Measurements from ENCODE around the gene AGMO.
"Not testable (repeated sequence)": the region's sequence is repeated elsewhere in the genome, so short reads cannot be mapped to it uniquely, and the experiment has no call there.

Gene AGMO

GRCh38 chr7:15554744-15555143, 7.1 kb downstream of the AGMO start:
- H3K9me3 Mint-ChIP-seq, result no peaks in the 10 kb centered on the region
- no peaks in the 10 kb centered on the region for H3K4me1 Mint-ChIP-seq
- no peak overlapping the region for H3K27ac Mint-ChIP-seq
- no peaks in the 10 kb centered on the region for H3K36me3 Mint-ChIP-seq
- DNase-seq (ENCODE audit: low spot score in 2 of 2) (no peak), ATAC-seq (ENCODE audit: low read depth) (no peak)
- no peaks in the 10 kb centered on the region for H3K27me3 Mint-ChIP-seq
- H3K4me3 Mint-ChIP-seq, result no peak overlapping the region

GRCh38 chr7:15554081-15554480, 7.7 kb downstream of the AGMO start:
- no peaks in the 10 kb centered on the region for H3K4me1 Mint-ChIP-seq

GRCh38 chr7:15547320-15547719, 14.5 kb downstream of the AGMO start:
- H3K27ac Mint-ChIP-seq; H3K27me3 Mint-ChIP-seq; H3K4me1 Mint-ChIP-seq; H3K36me3 Mint-ChIP-seq; H3K9me3 Mint-ChIP-seq; DNase-seq (ENCODE audit: low spot score in 2 of 2); ATAC-seq (ENCODE audit: low read depth); H3K4me3 Mint-ChIP-seq: not testable (repeated sequence)

More at GRCh38 chr7:15554081-15554480, 7.7 kb downstream of the AGMO start:
- Mint-ChIP-seq H3K9me3 (no peaks in the 10 kb centered on the region), H3K27me3 (no peaks in the 10 kb centered on the region), H3K27ac (no peak overlapping the region), H3K4me3 (no peak overlapping the region), H3K36me3 (no peaks in the 10 kb centered on the region)
- ATAC-seq (ENCODE audit: low read depth), result no peak
- no peak for DNase-seq (ENCODE audit: low spot score in 2 of 2)

- Mint-ChIP-seq H3K4me3 (no peak overlapping the region), H3K4me1 (no peaks in the 10 kb centered on the region), H3K36me3 (no peaks in the 10 kb centered on the region), H3K27ac (no peak overlapping the region), H3K27me3 (no peaks in the 10 kb centered on the region), H3K9me3 (no peaks in the 10 kb centered on the region)
- ATAC-seq (ENCODE audit: low read depth) (no peak), DNase-seq (ENCODE audit: low spot score in 2 of 2) (no peak)
These were observed 15.5 kb downstream of the AGMO start for GRCh38 chr7:15546272-15546792.

GRCh38 chr7:15544050-15544449, 17.8 kb downstream of the AGMO start:
- Mint-ChIP-seq H3K4me1 (no peaks in the 10 kb centered on the region), H3K27ac (no peak overlapping the region), H3K27me3 (no peaks in the 10 kb centered on the region), H3K4me3 (no peak overlapping the region), H3K9me3 (peaks cover 6% of the 10 kb centered on the region), H3K36me3 (no peaks in the 10 kb centered on the region)
- ATAC-seq (ENCODE audit: low read depth) (no peak), DNase-seq (ENCODE audit: low spot score in 2 of 2) (no peak)

- DNase-seq (ENCODE audit: low spot score in 2 of 2) (no peak), ATAC-seq (ENCODE audit: low read depth) (no peak)
- no peaks in the 10 kb centered on the region for H3K36me3 Mint-ChIP-seq
- no peak overlapping the region for H3K4me3 Mint-ChIP-seq
- no peaks in the 10 kb centered on the region for H3K4me1 Mint-ChIP-seq
- H3K9me3 Mint-ChIP-seq, result peaks cover 6% of the 10 kb centered on the region
- H3K27ac Mint-ChIP-seq, result no peak overlapping the region
- H3K27me3 Mint-ChIP-seq, result no peaks in the 10 kb centered on the region
These were observed 18.6 kb downstream of the AGMO start for GRCh38 chr7:15543256-15543655.

GRCh38 chr7:15527648-15528047, 34.2 kb downstream of the AGMO start:
- Mint-ChIP-seq H3K27ac (no peak overlapping the region), H3K27me3 (no peaks in the 10 kb centered on the region), H3K9me3 (no peaks in the 10 kb centered on the region), H3K4me3 (no peak overlapping the region), H3K4me1 (no peaks in the 10 kb centered on the region), H3K36me3 (no peaks in the 10 kb centered on the region)
- DNase-seq (ENCODE audit: low spot score in 2 of 2) (no peak), ATAC-seq (ENCODE audit: low read depth) (no peak)

GRCh38 chr7:15525652-15526263, 36.1 kb downstream of the AGMO start:
- H3K4me3 Mint-ChIP-seq, result no peak overlapping the region
- no peaks in the 10 kb centered on the region for H3K36me3 Mint-ChIP-seq
- no peaks in the 10 kb centered on the region for H3K27me3 Mint-ChIP-seq
- H3K4me1 Mint-ChIP-seq, result no peaks in the 10 kb centered on the region
- DNase-seq (ENCODE audit: low spot score in 2 of 2), result no peak
- peaks cover 4% of the 10 kb centered on the region for H3K9me3 Mint-ChIP-seq
- H3K27ac Mint-ChIP-seq, result no peak overlapping the region
- no peak for ATAC-seq (ENCODE audit: low read depth)

GRCh38 chr7:15524077-15524476, 37.7 kb downstream of the AGMO start:
- Mint-ChIP-seq H3K9me3 (peaks cover 9% of the 10 kb centered on the region), H3K36me3 (no peaks in the 10 kb centered on the region), H3K27me3 (no peaks in the 10 kb centered on the region), H3K4me1 (no peaks in the 10 kb centered on the region), H3K4me3 (no peak overlapping the region), H3K27ac (no peak overlapping the region)
- ATAC-seq (ENCODE audit: low read depth) (no peak), DNase-seq (ENCODE audit: low spot score in 2 of 2) (no peak)

GRCh38 chr7:15517865-15518264, 44.0 kb downstream of the AGMO start:
- not testable (repeated sequence) for H3K4me3 Mint-ChIP-seq; ATAC-seq (ENCODE audit: low read depth); H3K27me3 Mint-ChIP-seq; H3K36me3 Mint-ChIP-seq; H3K4me1 Mint-ChIP-seq; DNase-seq (ENCODE audit: low spot score in 2 of 2); H3K27ac Mint-ChIP-seq
- H3K9me3 Mint-ChIP-seq, result peaks cover 13% of the 10 kb centered on the region

- Mint-ChIP-seq H3K9me3 (peaks cover 8% of the 10 kb centered on the region), H3K27me3 (no peaks in the 10 kb centered on the region), H3K4me3 (no peak overlapping the region), H3K36me3 (no peaks in the 10 kb centered on the region), H3K27ac (no peak overlapping the region), H3K4me1 (no peaks in the 10 kb centered on the region)
- no peak for ATAC-seq (ENCODE audit: low read depth)
- DNase-seq (ENCODE audit: low spot score in 2 of 2), result no peak
These were observed 46.6 kb downstream of the AGMO start for GRCh38 chr7:15515252-15515651.

GRCh38 chr7:15508258-15508657, 53.6 kb downstream of the AGMO start:
- H3K4me3 Mint-ChIP-seq, result no peak overlapping the region

GRCh38 chr7:15507708-15508107, 54.1 kb downstream of the AGMO start:
- ATAC-seq (ENCODE audit: low read depth) (no peak), DNase-seq (ENCODE audit: low spot score in 2 of 2) (no peak)
- no peaks in the 10 kb centered on the region for H3K9me3 Mint-ChIP-seq
- H3K36me3 Mint-ChIP-seq, result no peaks in the 10 kb centered on the region
- no peaks in the 10 kb centered on the region for H3K4me1 Mint-ChIP-seq
- H3K4me3 Mint-ChIP-seq, result no peak overlapping the region
- H3K27ac Mint-ChIP-seq, result no peak overlapping the region
- no peaks in the 10 kb centered on the region for H3K27me3 Mint-ChIP-seq

More at GRCh38 chr7:15508258-15508657, 53.6 kb downstream of the AGMO start:
- ATAC-seq (ENCODE audit: low read depth), result no peak
- no peak for DNase-seq (ENCODE audit: low spot score in 2 of 2)
- Mint-ChIP-seq H3K27me3 (no peaks in the 10 kb centered on the region), H3K9me3 (no peaks in the 10 kb centered on the region), H3K4me1 (no peaks in the 10 kb centered on the region), H3K36me3 (no peaks in the 10 kb centered on the region), H3K27ac (no peak overlapping the region)

GRCh38 chr7:15507171-15507570, 54.6 kb downstream of the AGMO start:
- H3K36me3 Mint-ChIP-seq, result no peaks in the 10 kb centered on the region
- no peaks in the 10 kb centered on the region for H3K27me3 Mint-ChIP-seq
- H3K27ac Mint-ChIP-seq, result no peak overlapping the region
- no peak for DNase-seq (ENCODE audit: low spot score in 2 of 2)
- ATAC-seq (ENCODE audit: low read depth), result no peak
- no peaks in the 10 kb centered on the region for H3K9me3 Mint-ChIP-seq
- no peak overlapping the region for H3K4me3 Mint-ChIP-seq
- no peaks in the 10 kb centered on the region for H3K4me1 Mint-ChIP-seq

GRCh38 chr7:15505761-15506160, 56.1 kb downstream of the AGMO start:
- ATAC-seq (ENCODE audit: low read depth), result no peak
- H3K9me3 Mint-ChIP-seq, result peaks cover 1% of the 10 kb centered on the region
- no peaks in the 10 kb centered on the region for H3K4me1 Mint-ChIP-seq
- H3K27me3 Mint-ChIP-seq, result no peaks in the 10 kb centered on the region
- no peak overlapping the region for H3K27ac Mint-ChIP-seq
- H3K36me3 Mint-ChIP-seq, result no peaks in the 10 kb centered on the region
- H3K4me3 Mint-ChIP-seq, result no peak overlapping the region
- DNase-seq (ENCODE audit: low spot score in 2 of 2), result no peak

Data from memory B cell (primary cell).